SK-MEL-5 (cell line): ENCODE results near the gene NAV2. TPM values are rescaled to one million over a fixed set of nuclear protein-coding genes. Genes with fewer than 3 reads are reported as not detected.
A peak's percentile ranks its signal among the peaks of the same experiment; 100 is the strongest.

ENCODE experiments used
- DNase-seq: peaks from one replicate; pipeline ENCODE4 v3.0.0-alpha.2; 2016; ENCODE audit warnings: low read depth, low spot score
- in situ Hi-C: cut with HindIII; loops from 2 replicates; pipeline ENCODE4 v1.10.0; 2016; ENCODE audit warnings: low sequenced_read_pairs, high pct_unique_total_duplicates, low pct_unique_long_range_greater_than_20kb
- total RNA-seq: library from RNA; depleted of rRNA; stranded (reverse); fragments of >200 nt; shearing (Covaris generic); gene quantifications from 2 replicates; pipeline ENCODE4 v1.2.3, GENCODE V29; 2014

The NAV2 gene
- total RNA-seq, 1 experiment from 2014 or later, result 14.5 TPM

DNA sequence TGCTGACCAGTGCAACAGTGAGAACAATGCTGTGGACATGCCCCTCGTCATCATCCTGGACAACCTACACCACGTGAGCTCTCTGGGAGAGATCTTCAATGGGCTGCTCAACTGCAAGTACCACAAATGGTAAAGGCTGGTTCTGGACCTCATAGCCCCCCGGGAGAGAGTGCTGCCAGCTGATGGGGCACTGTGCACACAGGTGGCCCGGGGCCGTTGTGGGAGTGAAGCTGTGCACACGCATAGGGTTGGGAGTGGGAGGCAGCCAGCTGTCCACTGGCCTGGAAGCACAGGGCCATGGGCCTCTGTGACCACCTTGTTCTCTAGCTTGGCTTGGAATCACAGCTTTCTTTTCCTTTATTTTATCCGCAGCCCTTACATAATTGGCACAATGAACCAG is 390.6 kb downstream of the NAV2 start:
- in situ Hi-C loops, result no loop called here
- no peak for DNase-seq

DNA sequence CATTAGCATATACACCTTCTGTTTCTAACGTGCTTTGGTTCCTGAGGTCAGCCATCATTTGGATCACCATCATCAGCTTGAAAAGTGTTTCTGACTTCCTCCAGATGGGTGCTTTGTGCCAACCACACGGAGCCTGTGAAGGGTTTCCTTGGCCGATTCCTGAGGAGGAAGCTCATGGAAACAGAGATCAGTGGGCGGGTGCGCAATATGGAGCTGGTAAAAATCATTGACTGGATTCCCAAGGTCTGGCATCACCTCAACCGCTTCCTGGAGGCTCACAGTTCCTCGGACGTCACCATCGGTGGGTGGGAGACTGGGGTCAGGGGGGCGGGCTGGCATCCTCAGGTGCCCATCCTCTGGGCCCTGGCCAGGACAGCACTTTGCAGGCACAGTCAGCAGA is 392.8 kb downstream of the NAV2 start:
- in situ Hi-C loops, result no loop called here
- no peak for DNase-seq

DNA sequence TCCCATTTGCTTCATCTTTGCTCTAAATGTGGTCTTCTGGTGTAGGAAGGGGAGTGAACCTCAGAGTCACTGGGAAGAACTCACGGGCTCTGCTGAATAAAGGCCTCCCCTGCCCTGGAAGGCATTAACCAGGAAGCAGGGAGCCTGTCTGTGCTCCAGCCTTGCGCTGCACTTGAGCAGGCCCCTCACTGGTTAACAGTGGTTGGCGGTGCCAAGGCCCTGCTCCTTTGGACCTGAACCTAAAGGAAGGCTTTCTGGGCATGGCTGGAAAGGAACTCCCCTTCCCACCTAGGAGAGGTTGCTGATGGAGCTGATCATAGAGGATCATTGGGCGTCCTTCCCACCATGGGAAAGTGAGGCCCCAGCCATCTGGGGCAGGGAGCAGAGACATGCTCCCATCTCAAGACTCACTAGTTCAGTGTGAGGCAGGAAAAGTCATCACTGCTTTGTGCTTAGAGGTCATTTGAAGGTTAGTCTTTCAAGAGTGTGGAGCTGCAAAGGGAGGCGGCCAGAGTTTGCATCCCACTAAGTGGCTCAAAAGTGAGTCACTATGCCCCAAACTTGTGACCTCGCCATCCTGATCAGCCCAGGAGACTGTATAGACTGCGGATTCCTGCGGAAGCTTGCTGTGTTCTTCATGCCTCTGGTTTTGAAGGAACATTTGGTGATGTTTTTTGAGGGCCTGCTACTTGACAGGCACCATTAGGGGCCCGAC is 397.3 kb downstream of the NAV2 start:
- DNase-seq, result no peak
- in situ Hi-C loops, result no loop called here

DNA sequence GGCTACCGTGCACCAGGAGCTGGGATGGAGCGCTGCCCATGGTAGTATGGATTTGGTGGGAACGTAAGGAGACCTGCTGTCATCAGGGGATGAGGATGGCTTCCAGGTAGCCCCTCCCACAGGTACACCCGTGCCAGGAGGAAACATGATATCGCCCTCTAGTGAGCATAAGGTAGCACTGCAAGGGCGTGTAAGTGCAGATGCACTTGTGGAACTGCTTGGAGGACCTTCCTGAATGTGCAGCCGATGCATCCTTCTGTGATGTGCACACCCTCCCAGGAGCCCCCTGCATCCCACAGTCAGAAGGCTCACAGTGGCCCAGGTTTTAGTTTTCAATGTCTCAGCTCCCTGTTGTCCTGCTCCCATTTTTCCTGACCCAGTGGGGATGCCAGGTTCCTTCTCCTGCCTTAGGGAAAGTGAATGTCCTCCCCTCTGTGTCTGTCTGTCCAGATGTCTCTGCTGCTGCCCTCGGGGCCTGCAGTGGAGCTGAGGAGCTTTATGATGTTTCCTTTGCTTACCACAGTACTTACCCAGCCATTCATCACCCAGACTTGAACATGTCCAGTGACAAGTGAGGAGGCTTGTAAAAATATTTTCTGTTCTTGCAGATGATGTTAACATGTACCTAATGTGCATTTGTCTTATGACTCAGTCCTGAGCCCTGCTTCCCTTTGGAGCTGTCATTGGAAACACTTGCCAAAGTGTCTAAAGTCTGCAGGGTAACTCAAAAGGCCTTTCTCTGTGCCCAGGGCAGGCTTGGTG is 398.5 kb downstream of the NAV2 start:
- in situ Hi-C loops, result no loop called here
- DNase-seq, result peak; percentile 76

DNA sequence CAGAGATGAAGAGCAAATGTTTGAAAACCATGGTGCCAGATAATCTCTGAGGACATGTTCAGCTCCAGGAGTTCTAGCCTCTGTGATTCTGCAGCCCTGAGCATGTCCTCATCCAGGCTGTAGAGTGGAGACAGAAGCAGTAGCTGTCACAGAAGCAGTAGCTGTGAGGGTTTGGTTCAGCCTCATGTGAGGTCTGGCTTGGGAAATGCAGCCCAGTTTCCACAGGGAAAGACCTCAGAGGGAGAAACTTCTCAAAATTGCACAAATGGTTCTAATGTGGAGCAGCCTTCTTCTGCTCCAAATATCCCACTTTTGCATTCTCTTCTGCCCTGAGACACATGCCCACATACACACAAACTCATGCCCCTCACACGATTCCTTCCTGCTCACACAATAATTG is 399.2 kb downstream of the NAV2 start:
- in situ Hi-C loops, result no loop called here
- no peak for DNase-seq

DNA sequence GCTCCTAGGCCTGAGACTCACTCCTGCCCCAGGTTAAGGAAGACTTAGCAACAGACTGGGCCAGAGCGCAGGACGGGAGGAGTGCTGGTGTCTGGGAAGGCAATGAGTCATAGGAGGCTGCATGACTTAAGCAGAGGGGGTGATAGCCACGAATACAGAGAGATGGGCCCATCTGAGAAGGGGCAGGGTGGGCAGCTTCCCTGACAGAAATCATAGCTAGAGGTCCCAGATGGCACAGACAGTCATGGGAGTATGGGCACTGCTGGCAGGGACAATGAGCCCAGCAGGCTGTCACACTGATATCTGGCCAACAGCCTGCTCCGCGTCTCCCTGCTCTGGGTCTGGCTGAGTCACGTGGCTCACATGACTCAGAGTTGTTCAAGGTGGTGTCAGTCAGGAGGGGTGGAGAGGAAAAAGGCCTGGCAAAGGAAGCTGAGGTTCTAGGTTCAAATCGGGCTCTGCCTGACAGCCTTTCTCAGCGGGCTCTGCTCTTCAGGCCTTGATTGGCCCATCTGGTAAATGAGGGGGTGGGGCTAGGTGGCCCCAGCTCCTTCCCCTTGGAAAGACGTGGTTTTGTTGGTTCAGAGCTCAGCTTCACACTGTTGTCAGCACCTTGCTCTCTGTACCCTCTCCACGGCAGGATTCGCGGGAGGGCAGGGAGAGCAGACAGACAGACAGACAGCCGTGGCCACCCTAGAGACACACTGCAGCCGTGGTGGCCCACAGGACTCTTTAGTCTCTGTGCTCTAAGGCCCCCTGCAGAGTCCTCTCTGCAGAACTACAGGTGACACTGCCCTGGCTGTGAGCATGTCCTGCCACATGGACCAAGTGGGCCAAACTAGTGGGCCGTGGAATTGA is 399.9 kb downstream of the NAV2 start:
- DNase-seq, result peak; percentile 80
- in situ Hi-C loops, result no loop called here

DNA sequence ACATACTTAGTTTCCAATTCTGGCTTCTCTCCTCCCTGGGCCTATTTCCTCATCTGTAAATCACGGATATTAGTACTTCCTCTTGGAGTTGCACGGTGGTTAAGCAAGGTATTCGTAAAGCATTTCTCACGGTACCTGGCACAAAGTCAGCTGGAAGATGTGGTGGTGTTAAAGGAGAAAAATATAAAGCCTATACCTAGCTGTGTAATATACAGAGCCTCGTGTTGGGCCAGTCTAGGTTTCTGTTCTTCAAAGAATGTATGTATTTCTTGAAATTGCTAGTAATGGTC is 400.5 kb downstream of the NAV2 start:
- in situ Hi-C loops, result no loop called here
- DNase-seq, result no peak

DNA sequence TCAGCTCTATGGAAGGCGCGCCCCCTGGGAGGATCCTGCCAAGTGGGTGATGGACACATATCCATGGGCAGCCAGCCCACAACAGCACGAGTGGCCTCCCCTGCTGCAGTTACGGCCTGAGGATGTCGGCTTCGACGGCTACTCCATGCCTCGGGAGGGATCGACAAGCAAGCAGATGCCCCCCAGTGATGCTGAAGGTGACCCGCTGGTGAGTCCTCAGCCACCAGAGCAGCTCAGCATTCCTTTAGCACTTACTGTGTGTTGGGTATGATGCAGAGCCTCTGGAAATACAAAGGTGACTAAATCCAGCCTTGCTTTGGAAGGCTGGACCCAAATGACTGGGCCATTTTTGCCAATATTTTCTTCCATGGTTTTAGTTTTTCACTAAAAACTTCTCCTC is 402.0 kb downstream of the NAV2 start:
- DNase-seq, result no peak
- in situ Hi-C loops, result no loop called here

DNA sequence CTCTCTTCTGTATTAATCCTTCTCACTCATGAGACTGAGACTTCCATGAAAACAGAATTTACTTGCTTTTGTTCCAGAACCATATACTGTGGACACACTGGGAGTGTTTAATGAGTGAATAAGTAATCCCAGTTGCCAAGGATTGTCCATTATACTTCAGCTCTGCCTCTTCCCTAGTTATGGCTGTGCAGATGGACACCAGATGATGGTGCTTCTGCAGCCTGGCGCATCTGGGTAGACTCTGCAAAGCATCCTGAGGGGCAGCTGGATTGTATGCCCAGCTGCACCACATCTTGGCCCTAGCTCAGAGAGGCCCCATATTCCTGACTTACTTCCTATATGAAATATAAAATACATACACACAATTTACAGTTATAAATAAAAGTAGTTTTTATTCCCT is 404.2 kb downstream of the NAV2 start:
- no peak for DNase-seq

DNA sequence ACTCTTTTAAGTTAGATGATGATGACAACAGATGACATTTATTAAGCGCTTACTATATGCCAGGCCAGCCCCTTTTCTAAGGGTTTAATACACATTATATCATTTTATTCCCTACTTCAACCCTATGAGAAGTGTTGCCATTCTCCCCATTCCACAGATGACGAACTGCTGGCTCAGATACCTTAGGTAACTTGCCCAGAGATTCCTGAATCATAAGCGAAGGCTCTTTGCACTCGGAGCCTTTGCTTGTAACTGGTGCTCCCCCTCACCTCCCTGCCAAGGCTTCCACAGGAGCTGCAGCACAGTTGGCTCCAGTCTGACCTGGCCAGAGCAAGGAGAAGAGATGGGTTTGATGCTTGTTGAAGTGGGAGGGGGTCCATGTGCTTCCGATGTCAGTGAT is 404.7 kb downstream of the NAV2 start:
- no peak for DNase-seq
- in situ Hi-C loops, result no loop called here

More for the DNA sequence above, 404.2 kb downstream of the NAV2 start:
- in situ Hi-C loops, result no loop called here

DNA sequence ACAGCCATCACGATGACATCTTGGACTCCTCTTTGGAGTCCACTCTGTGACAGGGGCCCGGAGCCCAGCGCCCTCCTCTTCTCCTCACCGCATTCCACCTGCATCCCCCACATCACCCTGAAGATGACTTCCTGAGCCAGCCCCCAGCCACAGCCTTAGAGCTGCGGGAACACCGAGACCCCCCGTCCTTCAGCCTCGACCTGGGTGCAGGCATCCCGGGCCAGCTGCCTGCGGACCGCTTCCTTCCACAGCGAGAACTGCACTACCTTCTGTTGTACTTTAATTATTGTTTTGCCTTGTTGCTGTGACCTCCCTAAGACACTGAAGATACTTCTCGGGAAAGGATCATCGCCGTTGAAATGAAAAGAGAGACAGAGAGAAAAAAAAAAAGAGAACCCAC is 405.6 kb downstream of the NAV2 start:
- no peak for DNase-seq
- in situ Hi-C loops, result no loop called here

DNA sequence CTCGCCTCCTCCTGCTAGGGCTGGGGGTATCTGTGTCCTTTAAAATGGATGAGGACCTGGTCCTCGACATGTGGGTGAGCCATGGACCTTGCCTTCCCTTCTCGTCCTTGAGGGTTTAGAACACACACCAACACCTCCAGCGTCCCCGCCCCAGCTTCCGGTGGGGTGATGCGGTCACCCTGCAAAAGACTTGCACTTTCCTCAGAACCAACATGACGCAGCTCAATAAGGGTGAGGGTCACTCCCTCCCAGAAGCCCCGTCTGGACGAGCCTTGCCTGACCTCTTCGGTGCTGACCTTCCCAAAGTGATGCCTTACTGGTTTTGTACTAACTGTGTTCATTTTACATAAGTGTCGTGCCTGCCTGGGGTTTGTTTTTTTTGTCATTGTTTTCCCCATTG is 406.7 kb downstream of the NAV2 start:
- DNase-seq, result no peak
- in situ Hi-C loops, result no loop called here

DNA sequence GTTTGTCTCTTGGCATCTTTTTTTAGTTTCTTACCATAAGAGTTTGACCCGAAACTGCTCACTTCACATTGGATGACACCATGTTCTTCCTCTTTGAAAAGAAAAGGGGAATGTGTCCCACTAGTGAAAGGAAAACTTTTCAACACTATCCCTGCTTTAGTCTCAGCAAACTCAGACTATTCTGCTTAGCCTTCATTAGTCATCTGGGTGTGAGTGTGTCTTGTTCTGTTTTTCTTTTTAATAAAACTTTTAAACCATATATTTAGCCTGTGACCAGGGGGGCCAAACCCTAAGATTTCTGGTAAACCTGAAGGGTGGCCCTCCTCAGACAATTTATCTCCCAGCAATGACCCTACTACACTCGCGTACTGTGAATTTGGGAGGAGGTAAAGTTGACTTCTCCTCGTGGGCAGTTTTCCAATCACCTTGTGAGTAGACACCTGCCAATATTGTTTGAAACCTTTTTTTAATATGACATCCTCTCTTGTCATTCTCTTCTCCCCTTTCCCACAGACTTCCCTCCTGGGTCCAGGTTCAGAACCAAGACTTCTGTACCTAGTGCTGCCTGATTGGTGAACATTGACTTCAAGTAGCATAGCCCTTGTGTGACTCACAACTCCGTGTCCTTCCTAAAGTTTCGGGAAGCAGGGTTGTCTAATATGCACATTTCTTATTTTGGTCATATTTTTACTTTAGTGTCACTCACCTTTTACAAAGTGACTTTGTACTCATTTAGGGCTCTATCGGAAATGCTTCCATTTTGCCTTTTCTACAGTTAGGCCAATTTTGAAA is 407.7 kb downstream of the NAV2 start:
- in situ Hi-C loops, result no loop called here
- DNase-seq, result no peak

DNA sequence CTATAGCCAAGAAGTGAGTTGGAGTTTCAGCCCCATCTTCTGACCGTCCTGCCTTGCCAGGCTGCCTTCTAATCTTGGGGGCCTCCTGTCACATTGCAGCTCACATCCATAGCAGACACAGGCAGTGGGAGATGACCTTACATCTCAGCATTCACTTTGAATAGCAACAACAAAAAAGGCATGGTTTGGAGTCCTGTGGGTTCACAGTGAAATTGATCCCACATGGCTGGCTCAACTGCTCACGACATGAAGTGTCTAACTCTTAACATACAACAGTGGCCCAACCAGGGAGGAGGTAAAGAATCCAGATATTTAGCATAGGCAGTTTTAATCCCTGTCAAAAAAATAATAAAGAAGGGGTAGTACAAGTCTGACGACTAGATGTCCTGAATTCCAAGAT is 409.5 kb downstream of the NAV2 start:
- in situ Hi-C loops, result no loop called here
- no peak for DNase-seq

DNA sequence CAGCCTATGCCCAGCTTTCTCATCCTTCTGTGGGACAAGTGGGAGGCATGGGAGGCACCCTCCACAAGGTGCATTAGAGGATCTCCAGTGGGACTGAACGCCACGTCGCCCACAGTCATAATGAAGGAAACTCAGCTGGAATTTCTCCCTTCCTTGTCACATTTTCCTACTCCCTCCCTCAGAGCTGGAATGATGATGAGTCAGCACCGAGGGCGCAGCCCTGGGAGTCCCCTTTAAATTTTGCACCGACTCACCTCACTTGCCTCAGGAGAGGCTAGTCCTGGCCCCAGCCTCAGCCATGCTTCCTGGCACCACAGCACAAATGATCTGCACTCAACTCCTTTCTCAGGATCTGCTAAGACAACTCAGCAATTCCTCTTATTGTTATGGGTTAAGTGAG is 413.3 kb downstream of the NAV2 start:
- in situ Hi-C loops, result no loop called here
- DNase-seq, result no peak

DNA sequence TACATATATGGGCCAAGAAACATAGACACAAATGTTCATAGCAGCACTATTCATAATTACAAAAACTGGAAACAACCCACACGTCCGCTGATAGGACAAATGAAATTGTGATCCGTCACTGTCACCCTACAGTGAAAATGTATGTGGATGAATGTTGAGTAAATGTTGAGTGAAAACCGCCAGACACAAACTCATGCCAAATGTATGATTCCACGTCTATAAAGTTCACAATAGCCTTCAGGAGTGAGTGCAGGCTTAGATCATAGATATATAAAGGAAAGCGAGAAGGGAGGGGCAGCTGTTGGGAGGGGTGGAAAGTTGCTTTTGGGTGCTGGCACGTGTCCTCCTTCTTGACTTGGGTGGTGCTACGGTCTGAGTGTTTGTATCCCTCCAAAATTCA is 414.1 kb downstream of the NAV2 start:
- in situ Hi-C loops, result no loop called here
- no peak for DNase-seq

DNA sequence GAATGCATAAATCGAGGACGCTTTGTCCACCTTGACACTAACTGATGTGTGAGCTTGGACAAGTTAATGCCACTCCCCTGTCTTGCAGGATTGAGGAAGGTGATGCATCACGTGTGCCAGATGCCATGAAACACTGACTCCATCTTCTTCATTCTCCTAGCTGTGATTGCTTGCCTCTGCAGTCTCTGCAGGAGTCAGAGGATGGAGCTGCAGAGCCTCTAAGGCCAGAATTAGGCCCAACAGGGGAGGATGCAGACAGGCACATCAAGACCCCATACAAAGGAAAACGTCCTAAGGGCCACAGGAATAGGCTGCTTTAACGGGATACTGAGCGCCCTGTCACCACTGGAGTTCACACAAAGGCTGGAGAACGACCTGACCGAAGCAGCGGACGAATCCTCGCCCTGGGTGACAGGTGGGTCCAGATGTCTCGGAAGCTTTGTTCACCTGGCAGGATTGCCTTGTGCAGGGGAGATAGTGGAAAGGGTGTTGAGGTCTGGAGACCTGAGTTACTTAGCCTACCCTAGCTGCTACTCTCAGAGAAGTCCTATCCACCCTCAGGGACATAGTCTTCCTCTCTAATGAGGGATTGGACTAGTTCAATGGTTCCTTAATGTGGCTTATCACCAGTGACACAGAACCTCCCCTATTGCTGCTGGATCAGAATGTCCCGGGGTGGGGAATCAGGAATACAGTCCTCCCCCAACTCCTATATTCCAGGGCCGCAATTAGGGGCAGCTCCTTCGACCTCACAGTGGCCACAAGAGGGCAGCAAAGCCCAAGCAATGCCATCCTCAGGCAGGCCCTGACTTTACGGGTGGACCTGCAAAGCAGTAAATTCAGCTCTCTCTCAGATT is 415.3 kb downstream of the NAV2 start:
- peak; percentile 74 for DNase-seq
- in situ Hi-C loops, result no loop called here
